Esophagus squamous epithelium (tissue), 5 donors: ENCODE measurements around the gene CT45A3. TPM values are rescaled to one million over a fixed set of nuclear protein-coding genes. Genes with fewer than 3 reads are reported as not detected.
"Not testable (repeated sequence)": the region's sequence is repeated elsewhere in the genome, so short reads cannot be mapped to it uniquely, and the experiment has no call there.

Experiments used
- DNase-seq: peaks from one replicate; lab custom pipeline; 2025; lab: John Stamatoyannopoulos, UW
- H3K27ac ChIP-seq, 4 donors: fragments of 200-600 bp; sonication (generic); one replicate each; pipeline ENCODE4 v1.5.1; 2016 to 2019; ENCODE audit warnings: mild to moderate bottlenecking in 1 of 4
- H3K27me3 ChIP-seq, 4 donors: fragments of 200-600 bp; sonication (generic); 1 replicate in 3 of 4; 2 replicates in 1 of 4; pipeline versions ENCODE4 v1.5.1 to v1.6.0; 2017 to 2021; ENCODE audit warnings: antibody characterized with exemption in 1 of 4
- H3K36me3 ChIP-seq, 3 donors: fragments of 200-600 bp; sonication (generic); one replicate each; pipeline ENCODE4 v1.5.1; 2016 to 2019
- H3K4me1 ChIP-seq, 3 donors: fragments of 200-600 bp; sonication (generic); one replicate each; pipeline ENCODE4 v1.5.1; 2017 to 2019
- H3K4me3 ChIP-seq, 4 donors: fragments of 200-600 bp; sonication (generic); 1 replicate in 3 of 4; 2 replicates in 1 of 4; pipeline ENCODE4 v1.5.1; 2016 to 2019; ENCODE audit warnings: mild to moderate bottlenecking in 2 of 4, moderate library complexity in 1 of 4
- H3K9me3 ChIP-seq, 3 donors: fragments of 200-600 bp; sonication (generic); one replicate each; pipeline ENCODE4 v1.5.1; 2016 to 2019
- CTCF ChIP-seq, 6 experiments: fragments of 450-650 bp in 4 of 6; fragments of 200-600 bp in 2 of 6; sonication (generic) in 2 of 6; IDR thresholded peaks; one replicate each; pipeline ENCODE4 v1.5.1; 2016 to 2019; ENCODE audit warnings: antibody characterized with exemption in 6 of 6, mild to moderate bottlenecking in 4 of 6, moderate library complexity in 4 of 6
- POLR2A ChIP-seq, 4 donors: fragments of 450-650 bp; IDR thresholded peaks; one replicate each; pipeline ENCODE4 v1.6.1; 2017; ENCODE audit warnings: antibody characterized with exemption in 4 of 4, mild to moderate bottlenecking in 4 of 4, moderate library complexity in 3 of 4
- WGBS, 2 donors: methylation state at CpG; one replicate each; pipeline ENCODE4 v1.1.5; 2018; 5-methylcytosine and 5-hydroxymethylcytosine counted together
- intact Hi-C: fragments of 100-400 bp; cut with DNase I; formaldehyde crosslinking; loops from one replicate; pipeline ENCODE4 v1.15.0; 2022
- total RNA-seq, 4 donors: library from RNA; depleted of rRNA; stranded (reverse); fragments of >200 nt; gene quantifications; one replicate each; pipeline ENCODE4 v1.1.0, GENCODE V29; 2016
- donor health status: DM: yes; HTN: yes; CAD: no.

Gene CT45A3, protein sequence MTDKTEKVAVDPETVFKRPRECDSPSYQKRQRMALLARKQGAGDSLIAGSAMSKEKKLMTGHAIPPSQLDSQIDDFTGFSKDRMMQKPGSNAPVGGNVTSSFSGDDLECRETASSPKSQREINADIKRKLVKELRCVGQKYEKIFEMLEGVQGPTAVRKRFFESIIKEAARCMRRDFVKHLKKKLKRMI
- total RNA-seq: not detected

DNA sequence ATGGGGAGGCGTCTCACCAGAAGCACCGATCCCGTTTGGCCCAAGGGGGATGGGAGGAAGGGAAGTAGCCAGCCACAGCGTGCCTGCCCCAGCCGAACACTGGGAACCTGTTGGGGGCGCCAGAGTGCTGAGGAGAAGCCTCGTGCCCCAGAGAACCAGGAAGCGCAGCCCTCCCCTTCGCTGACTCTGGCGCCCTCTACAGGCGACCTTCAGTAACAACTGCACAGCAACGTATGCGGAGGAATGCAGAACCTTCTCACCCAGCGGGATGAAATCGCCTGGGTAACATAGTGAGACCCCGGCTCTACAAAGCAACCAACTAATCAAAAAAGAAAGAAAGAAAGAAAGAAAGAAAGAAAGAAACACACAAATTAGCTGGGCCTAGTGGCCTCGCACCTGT, at the start of gene CT45A3:
Gene CT45A3, minus strand, starts transcription at position 101 of the 400 bp plus-strand sequence. CDS start 3,747 bp downstream, outside the sequence.
- H3K9me3 ChIP-seq, H3K4me3 ChIP-seq, H3K27ac ChIP-seq, H3K36me3 ChIP-seq, intact Hi-C loops, DNase-seq, H3K27me3 ChIP-seq, H3K4me1 ChIP-seq: not testable (repeated sequence)
- no CpG with 5 or more reads among the region's 17 CpGs for WGBS, 2 donors

DNA sequence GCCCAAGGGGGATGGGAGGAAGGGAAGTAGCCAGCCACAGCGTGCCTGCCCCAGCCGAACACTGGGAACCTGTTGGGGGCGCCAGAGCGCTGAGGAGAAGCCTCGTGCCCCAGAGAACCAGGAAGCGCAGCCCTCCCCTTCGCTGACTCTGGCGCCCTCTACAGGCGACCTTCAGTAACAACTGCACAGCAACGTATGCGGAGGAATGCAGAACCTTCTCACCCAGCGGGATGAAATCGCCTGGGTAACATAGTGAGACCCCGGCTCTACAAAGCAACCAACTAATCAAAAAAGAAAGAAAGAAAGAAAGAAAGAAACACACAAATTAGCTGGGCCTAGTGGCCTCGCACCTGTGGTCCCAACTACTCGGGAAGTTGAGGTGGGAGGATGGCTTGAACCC, 34.7 kb upstream of the CT45A3 start, which contains the start of gene CT45A6:
Gene CT45A6, minus strand, starts transcription at position 101 of the 400 bp plus-strand sequence. CDS start 3,794 bp downstream, outside the sequence.
- H3K27me3 ChIP-seq, H3K27ac ChIP-seq, H3K4me1 ChIP-seq, DNase-seq, H3K36me3 ChIP-seq, H3K4me3 ChIP-seq, intact Hi-C loops, H3K9me3 ChIP-seq: not testable (repeated sequence)
- no CpG with 5 or more reads among the region's 16 CpGs for WGBS, 2 donors

DNA sequence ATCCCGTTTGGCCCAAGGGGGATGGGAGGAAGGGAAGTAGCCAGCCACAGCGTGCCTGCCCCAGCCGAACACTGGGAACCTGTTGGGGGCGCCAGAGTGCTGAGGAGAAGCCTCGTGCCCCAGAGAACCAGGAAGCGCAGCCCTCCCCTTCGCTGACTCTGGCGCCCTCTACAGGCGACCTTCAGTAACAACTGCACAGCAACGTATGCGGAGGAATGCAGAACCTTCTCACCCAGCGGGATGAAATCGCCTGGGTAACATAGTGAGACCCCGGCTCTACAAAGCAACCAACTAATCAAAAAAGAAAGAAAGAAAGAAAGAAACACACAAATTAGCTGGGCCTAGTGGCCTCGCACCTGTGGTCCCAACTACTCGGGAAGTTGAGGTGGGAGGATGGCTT, 17.4 kb upstream of the CT45A3 start, which contains the start of gene CT45A5:
Gene CT45A5, minus strand, starts transcription at position 101 of the 400 bp plus-strand sequence. CDS start 3,774 bp downstream, outside the sequence.
- H3K9me3 ChIP-seq, DNase-seq, H3K27me3 ChIP-seq, H3K4me3 ChIP-seq, H3K36me3 ChIP-seq, H3K27ac ChIP-seq, intact Hi-C loops, H3K4me1 ChIP-seq: not testable (repeated sequence)
- no CpG with 5 or more reads among the region's 16 CpGs for WGBS, 2 donors

- DNase-seq, H3K36me3 ChIP-seq, H3K9me3 ChIP-seq, H3K4me1 ChIP-seq, H3K4me3 ChIP-seq, H3K27ac ChIP-seq, H3K27me3 ChIP-seq, intact Hi-C loops: not testable (repeated sequence)
- 90 to 94% methylated on average over 3 to 4 of the region's 4 CpGs for WGBS, 2 donors
Measured at GRCh38 chrX:135744739-135745138, 23.3 kb downstream of the CT45A3 start.

DNA sequence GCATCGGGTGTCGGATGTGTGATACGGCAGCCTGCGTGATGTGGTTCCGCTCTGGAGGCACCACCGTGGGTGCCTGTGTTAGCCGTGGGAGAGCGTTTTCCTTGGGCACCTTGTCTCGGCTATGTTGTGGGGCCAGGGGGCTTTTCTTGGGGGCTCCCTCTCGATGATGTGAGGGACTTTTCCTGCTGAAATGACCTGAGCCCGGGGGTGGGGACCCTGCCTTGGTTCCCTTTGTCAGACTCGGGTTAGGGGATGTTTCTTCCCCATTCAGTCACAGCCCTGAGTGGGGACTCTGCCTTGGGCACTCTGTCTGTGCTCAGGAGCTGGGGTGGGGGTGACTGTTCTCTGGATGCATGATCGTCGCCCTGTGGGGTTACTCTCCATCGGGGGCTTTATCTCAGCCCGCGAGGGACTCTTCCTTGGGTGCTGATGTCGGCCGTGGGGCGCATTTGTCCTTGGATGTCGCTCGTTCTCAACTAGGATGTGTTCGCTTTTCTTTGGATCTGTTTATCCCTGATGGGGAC, 26.7 kb downstream of the CT45A3 start:
- no peak for DNase-seq
- H3K4me3 ChIP-seq: no peak overlapping the region
- TF ChIP-seq CTCF (IDR thresholded peaks at IDR 0.05) (no peak), POLR2A (IDR thresholded peaks at IDR 0.05) (no peak)

DNA sequence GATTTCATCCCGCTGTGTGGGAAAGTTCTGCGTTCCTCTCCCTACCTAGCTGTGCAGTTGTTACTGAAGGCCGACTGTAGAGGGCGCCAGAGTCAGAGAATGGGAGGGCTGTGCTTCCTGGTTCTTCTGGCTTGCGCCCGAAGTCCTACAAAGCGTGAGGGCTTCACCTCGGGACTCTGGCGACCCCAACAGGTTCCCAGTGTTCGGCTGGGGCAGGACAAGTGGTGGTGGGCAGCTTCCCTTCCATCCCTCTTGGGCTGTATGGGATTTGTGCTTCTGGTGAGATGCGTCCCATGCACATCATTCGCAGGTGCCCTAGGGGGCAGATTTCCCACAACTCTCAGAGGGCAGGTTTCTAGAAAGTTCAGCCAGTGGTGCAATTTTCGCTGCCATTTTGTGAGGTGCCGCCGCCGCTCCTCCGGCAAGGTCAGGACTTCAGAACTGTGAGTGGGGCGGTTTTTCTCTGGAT, 27.3 kb downstream of the CT45A3 start:
- Histone ChIP-seq H3K27me3 (no peaks in the 10 kb centered on the region), H3K4me1 (no peaks in the 10 kb centered on the region), H3K9me3 (no peaks in the 10 kb centered on the region), H3K36me3 (no peaks in the 10 kb centered on the region), H3K27ac (no peak overlapping the region), H3K4me3 (no peak overlapping the region)
- 24 to 86% methylated on average over 1 to 5 of the region's 18 CpGs for WGBS, 2 donors
- intact Hi-C loops: no loop called here
- no peak for TF ChIP-seq POLR2A (IDR thresholded peaks at IDR 0.05)
- peak in 1 of 6 experiments; percentile 8 for TF ChIP-seq CTCF (IDR thresholded peaks at IDR 0.05)
- no peak for DNase-seq

More for the DNA sequence above, 26.7 kb downstream of the CT45A3 start:
- no peaks in the 10 kb centered on the region for H3K4me1 ChIP-seq
- 91% methylated on average over 15 of the region's 23 CpGs; no CpG with 5 or more reads in 1 of the 2 donors for WGBS, 2 donors
- no peaks in the 10 kb centered on the region for H3K9me3 ChIP-seq
- H3K27me3 ChIP-seq: no peaks in the 10 kb centered on the region
- intact Hi-C loops: no loop called here
- H3K36me3 ChIP-seq: no peaks in the 10 kb centered on the region
- no peak overlapping the region for H3K27ac ChIP-seq

GRCh38 chrX:135737366-135738071, 30.5 kb downstream of the CT45A3 start:
- H3K4me1 ChIP-seq: no peaks in the 10 kb centered on the region
- DNase-seq: no peak
- no peaks in the 10 kb centered on the region for H3K27me3 ChIP-seq
- 28 to 33% methylated on average over 2 to 4 of the region's 4 CpGs for WGBS, 2 donors
- no peak overlapping the region for H3K27ac ChIP-seq
- no peak for TF ChIP-seq POLR2A (IDR thresholded peaks at IDR 0.05)
- TF ChIP-seq CTCF (IDR thresholded peaks at IDR 0.05): no peak
- intact Hi-C loops: no loop called here
- no peak overlapping the region for H3K4me3 ChIP-seq
- no peaks in the 10 kb centered on the region for H3K9me3 ChIP-seq
- no peaks in the 10 kb centered on the region for H3K36me3 ChIP-seq

DNA sequence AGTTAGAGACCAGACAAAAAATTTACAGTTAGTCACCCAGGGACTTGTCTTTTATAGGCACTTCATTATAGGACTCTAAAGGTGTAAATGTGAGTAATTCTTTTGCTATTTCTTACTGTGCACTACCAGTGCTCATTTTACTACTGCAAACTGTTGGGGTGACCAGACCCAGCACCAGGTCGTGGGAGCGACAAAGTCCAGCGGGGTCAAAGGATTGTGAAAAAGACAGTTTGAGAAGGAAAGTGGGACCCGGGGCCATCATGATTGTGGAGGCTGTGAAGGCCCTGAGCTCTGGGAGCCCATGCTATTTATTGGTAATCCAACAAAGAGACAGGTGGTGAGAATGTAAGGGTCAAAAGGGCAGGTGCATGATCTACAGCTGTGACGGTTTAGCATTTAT, 33.3 kb downstream of the CT45A3 start:
- intact Hi-C loops, H3K36me3 ChIP-seq, H3K27me3 ChIP-seq, H3K27ac ChIP-seq, H3K4me1 ChIP-seq, H3K9me3 ChIP-seq, H3K4me3 ChIP-seq, DNase-seq: not testable (repeated sequence)
- 67 to 69% methylated on average over 5 of the region's 5 CpGs for WGBS, 2 donors
